ENCODE data around the gene ANKHD1.
"Not testable (repeated sequence)": the region's sequence is repeated elsewhere in the genome, so short reads cannot be mapped to it uniquely, and the experiment has no call there.

The ANKHD1 gene

GRCh38 chr5:140429724-140430123, 28.1 kb downstream of the ANKHD1 start:
- DNase-seq: no peak

- no peak for DNase-seq
Measured at GRCh38 chr5:140432212-140432611, 30.6 kb downstream of the ANKHD1 start.

GRCh38 chr5:140432916-140433315, 31.3 kb downstream of the ANKHD1 start:
- DNase-seq: no peak

- not testable (repeated sequence) for DNase-seq
Measured at GRCh38 chr5:140457368-140457767, 55.7 kb downstream of the ANKHD1 start.

GRCh38 chr5:140466981-140467742, 65.5 kb downstream of the ANKHD1 start:
- no peak for DNase-seq

- no peak for DNase-seq
Measured at GRCh38 chr5:140468188-140468587, 66.6 kb downstream of the ANKHD1 start.

GRCh38 chr5:140469259-140469658, 67.6 kb downstream of the ANKHD1 start:
- no peak for DNase-seq

- DNase-seq: no peak
Measured at GRCh38 chr5:140480310-140481014, 78.8 kb downstream of the ANKHD1 start.

- DNase-seq: no peak
Measured at GRCh38 chr5:140481758-140482157, 80.1 kb downstream of the ANKHD1 start.

- DNase-seq: no peak
Measured at GRCh38 chr5:140483055-140483454, 81.4 kb downstream of the ANKHD1 start.

GRCh38 chr5:140488141-140488540, 86.5 kb downstream of the ANKHD1 start:
- not testable (repeated sequence) for DNase-seq

GRCh38 chr5:140488914-140489313, 87.3 kb downstream of the ANKHD1 start:
- no peak for DNase-seq

- no peak for DNase-seq
Measured at GRCh38 chr5:140497897-140498296, 96.3 kb downstream of the ANKHD1 start.

GRCh38 chr5:140498591-140498990, 97.0 kb downstream of the ANKHD1 start:
- DNase-seq: no peak

- DNase-seq: no peak
Measured at GRCh38 chr5:140502834-140503233, 101.2 kb downstream of the ANKHD1 start.

- no peak for DNase-seq
Measured at GRCh38 chr5:140509898-140510297, 108.3 kb downstream of the ANKHD1 start.

GRCh38 chr5:140513124-140513523, 111.5 kb downstream of the ANKHD1 start:
- no peak for DNase-seq

- no peak for DNase-seq
Measured at GRCh38 chr5:140524003-140524402, 122.4 kb downstream of the ANKHD1 start.

GRCh38 chr5:140540227-140540626, 138.6 kb downstream of the ANKHD1 start:
- no peak for DNase-seq

GRCh38 chr5:140542972-140543371, 141.3 kb downstream of the ANKHD1 start:
- no peak for DNase-seq

GRCh38 chr5:140544986-140545385, 143.4 kb downstream of the ANKHD1 start:
- no peak for DNase-seq

GRCh38 chr5:140545606-140546005, 144.0 kb downstream of the ANKHD1 start:
- DNase-seq: no peak

- no peak for DNase-seq
Measured at GRCh38 chr5:140546851-140547507, 145.3 kb downstream of the ANKHD1 start.
